Measurements from ENCODE around the gene NR4A1. TPM values are rescaled to one million over a fixed set of nuclear protein-coding genes. Genes with fewer than 3 reads are reported as not detected.

The NR4A1 gene
- total and polyA plus RNA-seq, 10 of the 15 experiments (the other 5 are each of a cell fraction or from before 2014, with no cell fraction given), result 0.05 to 7.9 (median 2.2) TPM; not detected in 1

DNA sequence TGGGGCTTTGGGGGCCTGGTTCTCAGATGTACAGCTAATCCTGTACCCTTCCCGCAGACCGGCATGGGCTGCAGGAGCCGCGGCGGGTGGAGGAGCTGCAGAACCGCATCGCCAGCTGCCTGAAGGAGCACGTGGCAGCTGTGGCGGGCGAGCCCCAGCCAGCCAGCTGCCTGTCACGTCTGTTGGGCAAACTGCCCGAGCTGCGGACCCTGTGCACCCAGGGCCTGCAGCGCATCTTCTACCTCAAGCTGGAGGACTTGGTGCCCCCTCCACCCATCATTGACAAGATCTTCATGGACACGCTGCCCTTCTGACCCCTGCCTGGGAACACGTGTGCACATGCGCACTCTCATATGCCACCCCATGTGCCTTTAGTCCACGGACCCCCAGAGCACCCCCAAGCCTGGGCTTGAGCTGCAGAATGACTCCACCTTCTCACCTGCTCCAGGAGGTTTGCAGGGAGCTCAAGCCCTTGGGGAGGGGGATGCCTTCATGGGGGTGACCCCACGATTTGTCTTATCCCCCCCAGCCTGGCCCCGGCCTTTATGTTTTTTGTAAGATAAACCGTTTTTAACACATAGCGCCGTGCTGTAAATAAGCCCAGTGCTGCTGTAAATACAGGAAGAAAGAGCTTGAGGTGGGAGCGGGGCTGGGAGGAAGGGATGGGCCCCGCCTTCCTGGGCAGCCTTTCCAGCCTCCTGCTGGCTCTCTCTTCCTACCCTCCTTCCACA, 7.6 kb downstream of the NR4A1 start:
- DNase-seq (ENCODE audit: low read depth, low spot score) (no peak), FAIRE-seq (no peak), ATAC-seq (no peak)
- Histone ChIP-seq H3K4me2 (ENCODE audit: control insufficient read depth, insufficient read depth) (no peak overlapping the region), H3K36me3 (ENCODE audit: control insufficient read depth in 2 of 2, insufficient read depth in 2 of 2, low read length in 1 of 2) (no peaks in the 10 kb centered on the region; a peak in 1 of 4 replicates), H3K27me3 (replicated peaks in 1 of 2; ENCODE audit: control insufficient read depth in 2 of 2, insufficient read depth in 2 of 2, low read length in 1 of 2) (no peaks in the 10 kb centered on the region), H2AFZ (ENCODE audit: control insufficient read depth, low read depth, low read length) (no peak overlapping the region), H3K9ac (ENCODE audit: control insufficient read depth, insufficient read depth, low read length) (no peak overlapping the region), H3K4me3 (no peak overlapping the region), H3K27ac (ENCODE audit: control insufficient read depth, insufficient read depth) (no peak overlapping the region), H3K79me2 (ENCODE audit: control insufficient read depth, insufficient read depth, low read length) (no peaks in the 10 kb centered on the region), H4K20me1 (ENCODE audit: control insufficient read depth, insufficient read depth) (no peaks in the 10 kb centered on the region), H3K4me1 (ENCODE audit: control insufficient read depth, insufficient read depth, low read length) (no peaks in the 10 kb centered on the region), H3K9me3 (replicated peaks; ENCODE audit: control insufficient read depth, insufficient read depth, low read length) (no peaks in the 10 kb centered on the region)
- TF ChIP-seq POLR2AphosphoS5 (IDR thresholded peaks at IDR 0.05; ENCODE audit: low read length), result peak; percentile 7; the same call in 1 of the 2 replicates
- TF ChIP-seq, protein P1, sequence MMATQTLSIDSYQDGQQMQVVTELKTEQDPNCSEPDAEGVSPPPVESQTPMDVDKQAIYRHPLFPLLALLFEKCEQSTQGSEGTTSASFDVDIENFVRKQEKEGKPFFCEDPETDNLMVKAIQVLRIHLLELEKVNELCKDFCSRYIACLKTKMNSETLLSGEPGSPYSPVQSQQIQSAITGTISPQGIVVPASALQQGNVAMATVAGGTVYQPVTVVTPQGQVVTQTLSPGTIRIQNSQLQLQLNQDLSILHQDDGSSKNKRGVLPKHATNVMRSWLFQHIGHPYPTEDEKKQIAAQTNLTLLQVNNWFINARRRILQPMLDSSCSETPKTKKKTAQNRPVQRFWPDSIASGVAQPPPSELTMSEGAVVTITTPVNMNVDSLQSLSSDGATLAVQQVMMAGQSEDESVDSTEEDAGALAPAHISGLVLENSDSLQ (IDR thresholded peaks at IDR 0.05), result no peak
- 66% methylated on average over 25 of the region's 25 CpGs for WGBS (ENCODE audit: insufficient coverage, insufficient replicate concordance, low lambda C conversion rate, missing lambda C conversion rate)
- in situ Hi-C loops (cut with MboI) (no loop called here), intact Hi-C loops (cut with micrococcal nuclease; ENCODE audit: unreplicated experiment) (no loop called here)
- POLR2A ChIA-PET, result interaction anchor here (1.1 kb wide), 1 partner anchor 11 kb away, joined by 3 read pairs; the partner anchor contains the start of gene ATG101
- CTCF ChIA-PET, result interaction anchor here (0.9 to 2.0 kb wide), 5 partner anchors 13 to 61 kb away, joined by 3 to 7 read pairs (median 7); no protein-coding TSS in a partner anchor
- RAD21 ChIA-PET (ENCODE audit: unreplicated experiment), result interaction anchor here (0.6 to 1.5 kb wide), 2 partner anchors 11 to 23 kb away, joined by 3 read pairs; partner anchors contain the start of gene ATG101
- SMC1A ChIA-PET (ENCODE audit: uncharacterized antibody, unreplicated experiment), result interaction anchor here (1.3 kb wide), 1 partner anchor 24 kb away, joined by 3 read pairs; no protein-coding TSS in a partner anchor
- BruUV-seq (replicated peaks), result no TSS peak
